GM12878 (cell line): ENCODE results near the gene C3orf20. TPM values are rescaled to one million over a fixed set of nuclear protein-coding genes. Genes with fewer than 3 reads are reported as not detected.

ENCODE experiments used
- ATAC-seq: fragments of 200-7000 bp; cut with Tn5 transposase; 3 replicates; pipeline ENCODE4 v1.9.1; 2020; ENCODE audit warnings: mild to moderate bottlenecking, moderate library complexity
- BruUV-seq: library from RNA; stranded (reverse); fragments of 400-500 nt; replicated peaks from 2 replicates; lab custom pipeline; 2021; lab: Mats Ljungman, UMichigan
- CTCF ChIA-PET: fragments of 300-600 bp; sonication (Branson Sonifier 250); formaldehyde crosslinking; extraction: SDS; loops from one replicate; lab custom pipeline; 2021; ENCODE audit warnings: inconsistent platforms; lab: Yijun Ruan, JAX
- POLR2A ChIA-PET: fragments of 350-600 bp; formaldehyde crosslinking; extraction: SDS; loops from one replicate; lab custom pipeline; 2021; ENCODE audit warnings: inconsistent platforms; lab: Charles Lee
- RAD21 ChIA-PET: fragments of 300-600 bp; sonication (Branson Sonifier 250); formaldehyde crosslinking; loops from one replicate; lab custom pipeline; 2023; ENCODE audit warnings: antibody characterized with exemption; ENCODE audit not compliant: unreplicated experiment; lab: Charles Lee
- SMC1A ChIA-PET: fragments of 300-600 bp; sonication (Branson Sonifier 250); formaldehyde crosslinking; loops from one replicate; lab custom pipeline; 2023; ENCODE audit not compliant: unreplicated experiment, uncharacterized antibody; lab: Charles Lee
- DNase-seq: peaks from one replicate; pipeline ENCODE4 v3.0.0-alpha.2; 2011; ENCODE audit warnings: low read depth, low spot score
- FAIRE-seq: peaks from 3 replicates; lab custom pipeline; 2011; peaks lifted over from hg19 to GRCh38; lab: Jason Lieb, UNC
- H2AFZ ChIP-seq: 2 replicates; pipeline ENCODE4 v1.6.0; 2011; ENCODE audit warnings: low read depth, low read length, control low read depth; ENCODE audit not compliant: control insufficient read depth
- H3K27ac ChIP-seq: 2 replicates; pipeline ENCODE4 v1.5.1; 2011; ENCODE audit warnings: control low read depth; ENCODE audit not compliant: control insufficient read depth, insufficient read depth
- H3K27me3 ChIP-seq, 2 experiments: replicated peaks in 1 of 2; 2 replicates each; pipeline versions ENCODE4 v1.6.0 to v1.6.1; 2011; ENCODE audit warnings: low read length in 1 of 2; ENCODE audit not compliant: control insufficient read depth in 2 of 2, insufficient read depth in 2 of 2
- H3K36me3 ChIP-seq, 2 experiments: 2 replicates each; pipeline ENCODE4 v1.5.1; 2011; ENCODE audit warnings: low read length in 1 of 2; ENCODE audit not compliant: control insufficient read depth in 2 of 2, insufficient read depth in 2 of 2
- H3K4me1 ChIP-seq: 2 replicates; pipeline ENCODE4 v1.6.1; 2011; ENCODE audit warnings: mild to moderate bottlenecking, low read length, moderate library complexity, mixed read lengths; ENCODE audit not compliant: control insufficient read depth, insufficient read depth
- H3K4me2 ChIP-seq: 2 replicates; pipeline ENCODE4 v1.6.0; 2011; ENCODE audit warnings: control low read depth; ENCODE audit not compliant: control insufficient read depth, insufficient read depth
- H3K4me3 ChIP-seq: fragments of 200-600 bp; sonication (generic); 2 replicates; pipeline ENCODE4 v1.5.1; 2016
- H3K79me2 ChIP-seq: 2 replicates; pipeline ENCODE4 v1.6.0; 2011; ENCODE audit warnings: low read length; ENCODE audit not compliant: control insufficient read depth, insufficient read depth
- H3K9ac ChIP-seq: 2 replicates; pipeline ENCODE4 v1.8.0; 2011; ENCODE audit warnings: low read length, control low read depth, mixed read lengths; ENCODE audit not compliant: control insufficient read depth, insufficient read depth
- H3K9me3 ChIP-seq: replicated peaks from 3 replicates; pipeline ENCODE4 v1.5.1; 2011; ENCODE audit warnings: mild to moderate bottlenecking, low read length; ENCODE audit not compliant: control insufficient read depth, insufficient read depth
- H4K20me1 ChIP-seq: 2 replicates; pipeline ENCODE4 v1.6.0; 2011; ENCODE audit not compliant: control insufficient read depth, insufficient read depth
- CBX3 ChIP-seq: fragments of 200-600 bp; sonication (generic); IDR thresholded peaks from 2 replicates; pipeline ENCODE4 v1.6.1; 2016; ENCODE audit warnings: low read depth, borderline replicate concordance
- CBX5 ChIP-seq: sonication (generic); IDR thresholded peaks from 2 replicates; pipeline ENCODE4 v1.6.1; 2016; ENCODE audit warnings: low read depth, moderate library complexity, mild to moderate bottlenecking, inconsistent platforms
- FOS ChIP-seq: IDR thresholded peaks from 3 replicates; pipeline ENCODE4 v1.6.1; 2011; ENCODE audit warnings: borderline replicate concordance; ENCODE audit not compliant: insufficient read length; ENCODE audit errors: extremely low read depth
- HDAC2 ChIP-seq: fragments of 200-600 bp; sonication (generic); IDR thresholded peaks from 2 replicates; pipeline ENCODE4 v1.6.1; 2017
- JUNB ChIP-seq: IDR thresholded peaks from 2 replicates; pipeline ENCODE4 v1.6.1; 2016; ENCODE audit warnings: antibody characterized with exemption, mild to moderate bottlenecking
- MEF2B ChIP-seq: fragments of 450-650 bp; IDR thresholded peaks from 2 replicates; pipeline ENCODE4 v1.6.1; 2018; ENCODE audit warnings: mild to moderate bottlenecking, moderate library complexity; ENCODE audit not compliant: partially characterized antibody, poor library complexity, severe bottlenecking
- NBN ChIP-seq: fragments of 450-650 bp; IDR thresholded peaks from 2 replicates; pipeline ENCODE4 v1.6.1; 2016
- NFXL1 ChIP-seq: fragments of 450-650 bp; IDR thresholded peaks from 2 replicates; pipeline ENCODE4 v1.6.1; 2017; ENCODE audit warnings: antibody characterized with exemption, mild to moderate bottlenecking, borderline replicate concordance
- RFX5 ChIP-seq: IDR thresholded peaks from 2 replicates; pipeline ENCODE4 v1.6.1; 2011; ENCODE audit warnings: low read depth, low read length, improper control_type of control experiment
- SIX5 ChIP-seq: IDR thresholded peaks from 2 replicates; pipeline ENCODE4 v1.6.1; 2011; ENCODE audit warnings: mild to moderate bottlenecking, low read depth, low read length, moderate library complexity; ENCODE audit not compliant: severe bottlenecking
- SREBF1 ChIP-seq: IDR thresholded peaks from 2 replicates; pipeline ENCODE4 v1.6.1; 2012; ENCODE audit warnings: mild to moderate bottlenecking, low read length
- STAT3 ChIP-seq: IDR thresholded peaks from 2 replicates; pipeline ENCODE4 v1.6.1; 2011; ENCODE audit warnings: low read depth, low read length, improper control_type of control experiment
- SUZ12 ChIP-seq: fragments of 200-600 bp; sonication (generic); IDR thresholded peaks from one replicate; pipeline ENCODE4 v1.6.1; 2018; ENCODE audit warnings: antibody characterized with exemption, mild to moderate bottlenecking; ENCODE audit not compliant: unreplicated experiment
- YY1 ChIP-seq: IDR thresholded peaks from 2 replicates; pipeline ENCODE4 v1.6.1; 2011; ENCODE audit warnings: low read depth, mild to moderate bottlenecking, low read length
- ZSCAN29 ChIP-seq: fragments of 450-650 bp; IDR thresholded peaks from 2 replicates; pipeline ENCODE4 v1.6.1; 2017; ENCODE audit warnings: mild to moderate bottlenecking, moderate library complexity
- ZZZ3 ChIP-seq: IDR thresholded peaks from 2 replicates; pipeline ENCODE4 v1.6.1; 2011; ENCODE audit warnings: low read depth; ENCODE audit not compliant: control insufficient read depth, insufficient read length
- WGBS: methylation state at CpG from one replicate; pipeline ENCODE4 v1.1.6; 2016; ENCODE audit warnings: low lambda C conversion rate; ENCODE audit not compliant: insufficient replicate concordance, insufficient coverage; ENCODE audit errors: missing lambda C conversion rate; 5-methylcytosine and 5-hydroxymethylcytosine counted together
- in situ Hi-C: fragments of 300-500 bp; cut with MboI; formaldehyde crosslinking; loops from 9 replicates; pipeline ENCODE4 v1.14.3; 2018; ENCODE audit warnings: mixed read lengths
- intact Hi-C: fragments of 100-400 bp; cut with micrococcal nuclease; formaldehyde crosslinking; loops from one replicate; pipeline ENCODE4 v1.14.2; 2022; ENCODE audit not compliant: unreplicated experiment
- polyA plus RNA-seq, 11 experiments: library from polyadenylated mRNA; depleted of rRNA in 4 of 11; unstranded in 6 of 11; stranded (reverse) in 5 of 11; fragments of >200 nt; fragmentation: Nextera tagmentation in 4 of 11; fragmentation: Illumina TruSeq in 1 of 11; extraction: Ambion mirVana in 4 of 11; extraction: Trizol in 1 of 11; gene quantifications; 1 replicate in 1 of 11; 2 replicates in 10 of 11; pipeline versions ENCODE4 v1.2.1 to v1.2.3, GENCODE V29; 2011 to 2016; ENCODE audit warnings: inconsistent platforms in 2 of 11, missing spikeins in 2 of 11, low read depth in 1 of 11
- total RNA-seq, 4 experiments: library from RNA; depleted of rRNA in 3 of 4; stranded (reverse); fragments of >200 nt in 3 of 4; fragmentation: Illumina TruSeq in 1 of 4; extraction: Trizol in 1 of 4; gene quantifications; 2 replicates each; pipeline versions ENCODE4 v1.2.1 to v1.2.3, GENCODE V29; 2013 to 2021
- TF ChIP-seq, protein P1 (sequence below): fragments of 450-650 bp; IDR thresholded peaks from 2 replicates; pipeline ENCODE4 v1.6.1; 2016; ENCODE audit warnings: mild to moderate bottlenecking
- TF ChIP-seq, protein P2 (sequence below): fragments of 450-650 bp; IDR thresholded peaks from 2 replicates; pipeline ENCODE4 v1.6.1; 2016; ENCODE audit warnings: mild to moderate bottlenecking, moderate library complexity, borderline replicate concordance

C3orf20 gene
- total and polyA plus RNA-seq, 10 of the 15 experiments (the other 5 are each of a cell fraction or from before 2014, with no cell fraction given), result 0.05 to 2.9 (median 1.0) TPM

DNA sequence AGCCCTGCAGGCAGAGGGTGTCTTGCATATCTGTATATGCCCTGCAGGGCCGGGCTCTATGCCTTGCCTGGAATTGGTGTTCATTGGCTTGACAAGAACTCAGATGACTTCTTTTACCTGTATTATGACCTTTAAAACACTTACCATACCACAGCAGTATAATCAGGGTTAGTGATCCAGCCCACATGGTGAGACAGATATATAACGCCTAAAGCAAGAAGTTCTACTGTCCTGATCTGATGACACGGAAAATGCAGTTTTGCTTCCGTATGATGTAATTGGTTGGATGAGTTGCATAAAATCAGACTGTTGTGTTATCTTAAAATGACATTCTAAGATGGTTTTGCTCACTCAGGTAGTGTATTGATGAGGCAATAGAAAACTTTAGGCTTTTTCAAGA lies 14.0 kb upstream of the C3orf20 start:
- no peak overlapping the region for H3K9ac ChIP-seq
- ATAC-seq (no peak), DNase-seq (no peak), FAIRE-seq (no peak)
- BruUV-seq, result no TSS peak
- H3K27me3 ChIP-seq, result no peaks in the 10 kb centered on the region
- H4K20me1 ChIP-seq, result no peaks in the 10 kb centered on the region
- peaks cover 25 to 56% of the 10 kb centered on the region in 2 experiments for H3K36me3 ChIP-seq
- RAD21 ChIA-PET, result no interaction called here
- no peaks in the 10 kb centered on the region for H3K79me2 ChIP-seq
- CTCF ChIA-PET, result interaction anchor here (0.6 to 4.1 kb wide), 4 partner anchors 9 to 293 kb away, joined by 3 to 22 read pairs (median 4); partner anchors contain the start of gene CCDC174
- in situ Hi-C loops (no loop called here), intact Hi-C loops (no loop called here)
- peaks cover 7% of the 10 kb centered on the region; the same call in 1 of the 2 replicates for H3K4me1 ChIP-seq
- H3K27ac ChIP-seq, result no peak overlapping the region
- no peak overlapping the region for H3K4me2 ChIP-seq
- H3K4me3 ChIP-seq, result no peak overlapping the region
- POLR2A ChIA-PET, result interaction anchor here (1.7 kb wide), 1 partner anchor 10 kb away, joined by 5 read pairs; the partner anchor contains the start of gene CCDC174
- SMC1A ChIA-PET, result interaction anchor here (2.4 kb wide), 1 partner anchor 120 kb away, joined by 8 read pairs; no protein-coding TSS in a partner anchor
- no peaks in the 10 kb centered on the region for H3K9me3 ChIP-seq
- H2AFZ ChIP-seq, result no peak overlapping the region
- TF ChIP-seq SIX5, result no peak
- TF ChIP-seq NBN, result no peak
- TF ChIP-seq, protein P1, sequence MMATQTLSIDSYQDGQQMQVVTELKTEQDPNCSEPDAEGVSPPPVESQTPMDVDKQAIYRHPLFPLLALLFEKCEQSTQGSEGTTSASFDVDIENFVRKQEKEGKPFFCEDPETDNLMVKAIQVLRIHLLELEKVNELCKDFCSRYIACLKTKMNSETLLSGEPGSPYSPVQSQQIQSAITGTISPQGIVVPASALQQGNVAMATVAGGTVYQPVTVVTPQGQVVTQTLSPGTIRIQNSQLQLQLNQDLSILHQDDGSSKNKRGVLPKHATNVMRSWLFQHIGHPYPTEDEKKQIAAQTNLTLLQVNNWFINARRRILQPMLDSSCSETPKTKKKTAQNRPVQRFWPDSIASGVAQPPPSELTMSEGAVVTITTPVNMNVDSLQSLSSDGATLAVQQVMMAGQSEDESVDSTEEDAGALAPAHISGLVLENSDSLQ, result no peak
- TF ChIP-seq YY1, result no peak
- no peak for TF ChIP-seq SREBF1
- TF ChIP-seq, protein P2, sequence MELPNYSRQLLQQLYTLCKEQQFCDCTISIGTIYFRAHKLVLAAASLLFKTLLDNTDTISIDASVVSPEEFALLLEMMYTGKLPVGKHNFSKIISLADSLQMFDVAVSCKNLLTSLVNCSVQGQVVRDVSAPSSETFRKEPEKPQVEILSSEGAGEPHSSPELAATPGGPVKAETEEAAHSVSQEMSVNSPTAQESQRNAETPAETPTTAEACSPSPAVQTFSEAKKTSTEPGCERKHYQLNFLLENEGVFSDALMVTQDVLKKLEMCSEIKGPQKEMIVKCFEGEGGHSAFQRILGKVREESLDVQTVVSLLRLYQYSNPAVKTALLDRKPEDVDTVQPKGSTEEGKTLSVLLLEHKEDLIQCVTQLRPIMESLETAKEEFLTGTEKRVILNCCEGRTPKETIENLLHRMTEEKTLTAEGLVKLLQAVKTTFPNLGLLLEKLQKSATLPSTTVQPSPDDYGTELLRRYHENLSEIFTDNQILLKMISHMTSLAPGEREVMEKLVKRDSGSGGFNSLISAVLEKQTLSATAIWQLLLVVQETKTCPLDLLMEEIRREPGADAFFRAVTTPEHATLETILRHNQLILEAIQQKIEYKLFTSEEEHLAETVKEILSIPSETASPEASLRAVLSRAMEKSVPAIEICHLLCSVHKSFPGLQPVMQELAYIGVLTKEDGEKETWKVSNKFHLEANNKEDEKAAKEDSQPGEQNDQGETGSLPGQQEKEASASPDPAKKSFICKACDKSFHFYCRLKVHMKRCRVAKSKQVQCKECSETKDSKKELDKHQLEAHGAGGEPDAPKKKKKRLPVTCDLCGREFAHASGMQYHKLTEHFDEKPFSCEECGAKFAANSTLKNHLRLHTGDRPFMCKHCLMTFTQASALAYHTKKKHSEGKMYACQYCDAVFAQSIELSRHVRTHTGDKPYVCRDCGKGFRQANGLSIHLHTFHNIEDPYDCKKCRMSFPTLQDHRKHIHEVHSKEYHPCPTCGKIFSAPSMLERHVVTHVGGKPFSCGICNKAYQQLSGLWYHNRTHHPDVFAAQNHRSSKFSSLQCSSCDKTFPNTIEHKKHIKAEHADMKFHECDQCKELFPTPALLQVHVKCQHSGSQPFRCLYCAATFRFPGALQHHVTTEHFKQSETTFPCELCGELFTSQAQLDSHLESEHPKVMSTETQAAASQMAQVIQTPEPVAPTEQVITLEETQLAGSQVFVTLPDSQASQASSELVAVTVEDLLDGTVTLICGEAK, result no peak
- TF ChIP-seq ZSCAN29, result no peak
- no peak for TF ChIP-seq HDAC2
- no peak for TF ChIP-seq MEF2B
- TF ChIP-seq SUZ12, result no peak
- TF ChIP-seq STAT3, result no peak
- TF ChIP-seq RFX5, result no peak
- no peak for TF ChIP-seq NFXL1
- TF ChIP-seq CBX3, result no peak
- no peak for TF ChIP-seq JUNB
- no peak for TF ChIP-seq FOS
- no peak for TF ChIP-seq ZZZ3
- TF ChIP-seq CBX5, result no peak
- WGBS, result 56% methylated on average over 4 of the region's 4 CpGs
